ENCODE data around the gene COL8A2.

Gene COL8A2

DNA sequence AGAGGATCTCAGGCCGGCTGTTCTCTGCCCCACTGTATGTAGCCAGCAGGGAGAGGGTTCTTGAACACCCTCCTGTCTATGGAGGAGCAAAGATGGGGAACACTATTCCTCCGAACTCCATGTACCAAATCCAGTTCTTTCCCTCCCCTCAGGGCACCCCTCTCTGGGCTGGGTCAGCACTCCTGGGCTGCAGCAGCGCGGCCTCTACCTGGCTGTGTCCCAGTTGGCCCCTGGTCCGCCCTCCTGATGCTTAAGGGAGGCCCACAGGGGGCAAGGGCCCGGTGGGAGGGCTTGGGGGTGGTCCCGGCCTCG, 36.8 kb downstream of the COL8A2 start:
- Histone ChIP-seq H3K9me2 (replicated peaks; ENCODE audit: low read depth, low read length) (no peaks in the 10 kb centered on the region), H3F3A (ENCODE audit: low read depth) (no peaks in the 10 kb centered on the region), H3K9ac (ENCODE audit: low read depth, low read length, poor library complexity, severe bottlenecking) (peak overlapping the region; percentile 84), H3K4me2 (ENCODE audit: low read depth, low read length, poor library complexity, severe bottlenecking) (peak overlapping the region; percentile 80), H2AFZ (ENCODE audit: low read length) (peak overlapping the region; percentile 100), H3K4me3 (ENCODE audit: low read length, poor library complexity, severe bottlenecking) (peak overlapping the region; percentile 93), H3K79me2 (ENCODE audit: insufficient read depth, low read length) (peaks cover 41% of the 10 kb centered on the region), H3K27me3 (ENCODE audit: insufficient read depth, low read length, poor library complexity, severe bottlenecking) (no peaks in the 10 kb centered on the region), H3K9me3 (ENCODE audit: insufficient read depth, low read depth, low read length) (no peaks in the 10 kb centered on the region), H3K4me1 (ENCODE audit: insufficient read depth, low read length, poor library complexity, severe bottlenecking) (peaks cover 14% of the 10 kb centered on the region), H4K20me1 (ENCODE audit: insufficient read depth, low read length, poor library complexity, severe bottlenecking) (peaks cover 15% of the 10 kb centered on the region), H3K36me3 (ENCODE audit: insufficient read depth, low read length) (peaks cover 11% of the 10 kb centered on the region; the same call in 1 of the 2 replicates)
- no peak for TF ChIP-seq EZH2phosphoT487 (IDR thresholded peaks at IDR 0.05; ENCODE audit: borderline replicate concordance)
- TF ChIP-seq, protein P1, sequence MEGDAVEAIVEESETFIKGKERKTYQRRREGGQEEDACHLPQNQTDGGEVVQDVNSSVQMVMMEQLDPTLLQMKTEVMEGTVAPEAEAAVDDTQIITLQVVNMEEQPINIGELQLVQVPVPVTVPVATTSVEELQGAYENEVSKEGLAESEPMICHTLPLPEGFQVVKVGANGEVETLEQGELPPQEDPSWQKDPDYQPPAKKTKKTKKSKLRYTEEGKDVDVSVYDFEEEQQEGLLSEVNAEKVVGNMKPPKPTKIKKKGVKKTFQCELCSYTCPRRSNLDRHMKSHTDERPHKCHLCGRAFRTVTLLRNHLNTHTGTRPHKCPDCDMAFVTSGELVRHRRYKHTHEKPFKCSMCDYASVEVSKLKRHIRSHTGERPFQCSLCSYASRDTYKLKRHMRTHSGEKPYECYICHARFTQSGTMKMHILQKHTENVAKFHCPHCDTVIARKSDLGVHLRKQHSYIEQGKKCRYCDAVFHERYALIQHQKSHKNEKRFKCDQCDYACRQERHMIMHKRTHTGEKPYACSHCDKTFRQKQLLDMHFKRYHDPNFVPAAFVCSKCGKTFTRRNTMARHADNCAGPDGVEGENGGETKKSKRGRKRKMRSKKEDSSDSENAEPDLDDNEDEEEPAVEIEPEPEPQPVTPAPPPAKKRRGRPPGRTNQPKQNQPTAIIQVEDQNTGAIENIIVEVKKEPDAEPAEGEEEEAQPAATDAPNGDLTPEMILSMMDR (conservative IDR thresholded peaks at IDR 0.05; ENCODE audit: low read length): no peak

DNA sequence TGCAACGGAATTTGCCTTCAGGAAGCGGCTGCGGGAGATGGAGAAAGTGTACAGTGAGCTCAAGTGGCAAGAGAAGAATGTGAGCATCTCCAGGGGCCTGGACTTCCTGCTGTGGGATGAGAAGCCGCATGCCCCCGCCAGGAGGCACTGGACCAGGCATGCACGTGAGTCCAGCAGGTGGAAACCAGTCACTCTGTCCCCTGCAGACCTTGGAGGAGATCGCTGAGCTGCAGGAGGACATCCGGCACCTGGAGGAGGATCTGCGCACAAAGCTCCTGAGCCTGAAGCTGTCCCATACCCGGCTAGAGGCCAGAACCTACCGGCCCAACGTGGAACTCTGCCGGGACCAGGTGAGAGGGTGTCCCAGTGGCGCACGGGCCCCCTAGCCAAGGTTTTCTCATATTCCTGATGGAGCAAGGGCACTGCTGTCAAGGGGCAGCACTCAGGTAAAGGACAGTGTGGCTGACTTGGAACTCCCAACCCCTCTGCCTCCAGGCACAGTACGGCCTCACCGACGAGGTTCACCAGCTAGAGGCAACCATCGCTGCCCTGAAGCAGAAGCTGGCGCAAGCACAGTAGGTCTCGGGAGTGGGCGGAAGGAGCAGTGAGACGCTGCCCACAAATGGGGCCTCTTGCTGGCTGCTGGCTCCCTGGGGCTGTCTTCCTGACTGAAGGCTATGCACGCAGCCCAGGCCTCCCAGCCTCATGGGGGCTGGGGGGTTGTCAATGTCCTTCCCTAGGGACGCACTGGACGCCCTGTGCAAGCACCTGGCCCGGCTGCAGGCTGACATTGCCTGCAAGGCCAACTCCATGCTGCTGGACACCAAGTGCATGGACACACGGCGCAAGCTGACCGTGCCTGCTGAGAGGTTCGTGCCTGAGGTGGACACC, 37.5 kb downstream of the COL8A2 start:
- Histone ChIP-seq H3K27me3 (ENCODE audit: insufficient read depth, low read length, poor library complexity, severe bottlenecking) (no peaks in the 10 kb centered on the region), H3K4me2 (ENCODE audit: low read depth, low read length, poor library complexity, severe bottlenecking) (peak overlapping the region; percentile 80), H3K79me2 (ENCODE audit: insufficient read depth, low read length) (peaks cover 37% of the 10 kb centered on the region), H3K4me3 (ENCODE audit: low read length, poor library complexity, severe bottlenecking) (no peak overlapping the region), H3F3A (ENCODE audit: low read depth) (no peaks in the 10 kb centered on the region), H3K9me3 (ENCODE audit: insufficient read depth, low read depth, low read length) (no peaks in the 10 kb centered on the region), H3K9me2 (replicated peaks; ENCODE audit: low read depth, low read length) (no peaks in the 10 kb centered on the region), H3K36me3 (ENCODE audit: insufficient read depth, low read length) (peaks cover 3% of the 10 kb centered on the region; the same call in 1 of the 2 replicates), H2AFZ (ENCODE audit: low read length) (peak overlapping the region; percentile 100; the same call in 1 of the 2 replicates), H4K20me1 (ENCODE audit: insufficient read depth, low read length, poor library complexity, severe bottlenecking) (peaks cover 15% of the 10 kb centered on the region), H3K9ac (ENCODE audit: low read depth, low read length, poor library complexity, severe bottlenecking) (no peak overlapping the region), H3K4me1 (ENCODE audit: insufficient read depth, low read length, poor library complexity, severe bottlenecking) (peaks cover 14% of the 10 kb centered on the region)
- TF ChIP-seq, protein P1 (conservative IDR thresholded peaks at IDR 0.05; ENCODE audit: low read length): no peak
- no peak for TF ChIP-seq EZH2phosphoT487 (IDR thresholded peaks at IDR 0.05; ENCODE audit: borderline replicate concordance)

DNA sequence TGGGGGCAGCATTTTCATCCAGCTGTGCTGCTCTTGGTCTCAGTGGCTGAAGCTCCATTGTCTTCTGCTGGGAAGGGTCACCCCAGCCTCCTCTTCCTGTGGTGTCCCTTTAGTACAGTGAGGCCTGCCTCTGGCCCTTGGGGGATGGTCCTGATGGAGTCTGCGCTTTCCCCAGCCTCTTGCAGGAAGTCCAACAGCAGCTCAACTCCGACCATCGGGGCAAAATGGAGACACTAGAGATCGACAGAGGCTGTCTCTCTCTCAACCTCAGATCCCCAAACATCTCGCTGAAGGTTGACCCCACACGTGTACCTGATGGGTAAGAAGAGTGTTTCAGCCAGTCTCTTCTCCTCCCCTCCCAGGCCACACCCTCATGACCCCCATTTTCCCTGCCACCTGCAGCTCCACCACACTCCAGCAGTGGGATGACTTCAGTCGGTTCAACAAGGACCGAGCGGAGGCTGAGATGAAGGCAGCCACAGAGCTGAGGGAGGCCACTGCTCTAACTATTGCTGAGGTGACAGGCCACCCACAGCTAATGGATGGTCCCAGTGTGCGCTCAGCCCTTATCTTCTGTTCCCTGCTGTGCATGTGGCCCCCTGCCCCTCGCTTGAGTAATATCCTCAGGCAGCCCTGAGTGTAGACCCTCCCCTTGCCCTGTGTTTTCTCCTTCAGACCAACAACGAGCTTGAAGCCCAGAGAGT, 38.3 kb downstream of the COL8A2 start:
- no peak overlapping the region for H3K9ac ChIP-seq (ENCODE audit: low read depth, low read length, poor library complexity, severe bottlenecking)
- no peak overlapping the region for H3K4me2 ChIP-seq (ENCODE audit: low read depth, low read length, poor library complexity, severe bottlenecking)
- peaks cover 15% of the 10 kb centered on the region for H4K20me1 ChIP-seq (ENCODE audit: insufficient read depth, low read length, poor library complexity, severe bottlenecking)
- H3K9me2 ChIP-seq (replicated peaks; ENCODE audit: low read depth, low read length): no peaks in the 10 kb centered on the region
- TF ChIP-seq EZH2phosphoT487 (IDR thresholded peaks at IDR 0.05; ENCODE audit: borderline replicate concordance): no peak
- TF ChIP-seq, protein P1 (conservative IDR thresholded peaks at IDR 0.05; ENCODE audit: low read length): no peak
- H3K36me3 ChIP-seq (ENCODE audit: insufficient read depth, low read length): no peaks in the 10 kb centered on the region; the same call in 1 of the 2 replicates
- H3K4me3 ChIP-seq (ENCODE audit: low read length, poor library complexity, severe bottlenecking): no peak overlapping the region
- H3K79me2 ChIP-seq (ENCODE audit: insufficient read depth, low read length): peaks cover 29% of the 10 kb centered on the region
- peaks cover 14% of the 10 kb centered on the region for H3K4me1 ChIP-seq (ENCODE audit: insufficient read depth, low read length, poor library complexity, severe bottlenecking)
- no peaks in the 10 kb centered on the region for H3K27me3 ChIP-seq (ENCODE audit: insufficient read depth, low read length, poor library complexity, severe bottlenecking)
- no peaks in the 10 kb centered on the region for H3F3A ChIP-seq (ENCODE audit: low read depth)
- no peaks in the 10 kb centered on the region for H3K9me3 ChIP-seq (ENCODE audit: insufficient read depth, low read depth, low read length)
- H2AFZ ChIP-seq (ENCODE audit: low read length): peak overlapping the region; percentile 36; the same call in 1 of the 2 replicates
